HepG2 (cell line): ENCODE measurements around the gene CLASP1. TPM values are rescaled to one million over a fixed set of nuclear protein-coding genes. Genes with fewer than 3 reads are reported as not detected.

ENCODE experiments used
- ATAC-seq: fragments of 200-7000 bp; cut with Tn5 transposase; 3 replicates; pipeline ENCODE4 v1.9.1; 2020; ENCODE audit warnings: mild to moderate bottlenecking, moderate library complexity
- BruUV-seq: library from RNA; stranded (reverse); fragments of 400-500 nt; replicated peaks from 2 replicates; lab custom pipeline; 2021; lab: Mats Ljungman, UMichigan
- CTCF ChIA-PET: fragments of 300-600 bp; formaldehyde crosslinking; extraction: SDS; loops from one replicate; lab custom pipeline; 2021; ENCODE audit warnings: low total read pairs, inconsistent platforms, low intra/inter-chr PET ratio; lab: Yijun Ruan, JAX
- POLR2A ChIA-PET: fragments of 350-600 bp; sonication (Branson Sonifier 250); formaldehyde crosslinking; loops from one replicate; lab custom pipeline; 2020; ENCODE audit warnings: antibody characterized with exemption, inconsistent platforms; lab: Yijun Ruan, JAX
- DNase-seq: peaks from one replicate; pipeline ENCODE4 v3.0.0-alpha.2; 2015; ENCODE audit warnings: low spot score
- FAIRE-seq: peaks from 3 replicates; lab custom pipeline; 2011; peaks lifted over from hg19 to GRCh38; lab: Jason Lieb, UNC
- H2AFZ ChIP-seq: one replicate; pipeline ENCODE4 v1.6.1; 2011; ENCODE audit warnings: low read length, inconsistent platforms
- H3K27ac ChIP-seq: fragments of 300-600 bp; 3 replicates; pipeline ENCODE4 v1.8.0; 2011; ENCODE audit warnings: mixed run types, mild to moderate bottlenecking, mixed read lengths, low read length, inconsistent platforms; ENCODE audit not compliant: insufficient read depth; ENCODE audit errors: extremely low read length
- H3K27me3 ChIP-seq, 2 experiments: fragments of 200-600 bp in 1 of 2; 2 replicates in 1 of 2; 3 replicates in 1 of 2; pipeline versions ENCODE4 v1.6.0 to v1.8.0; 2011; ENCODE audit warnings: low read length in 2 of 2, mild to moderate bottlenecking in 2 of 2, moderate library complexity in 2 of 2, inconsistent platforms in 1 of 2; ENCODE audit not compliant: insufficient read depth in 2 of 2, control insufficient read depth in 1 of 2
- H3K36me3 ChIP-seq, 2 experiments: fragments of 200-600 bp in 1 of 2; replicated peaks in 1 of 2; 2 replicates in 1 of 2; 3 replicates in 1 of 2; pipeline versions ENCODE4 v1.5.1 to v1.8.0; 2011; ENCODE audit warnings: low read length in 2 of 2, inconsistent platforms in 1 of 2; ENCODE audit not compliant: insufficient read depth in 2 of 2, control insufficient read depth in 1 of 2
- H3K4me1 ChIP-seq: 2 replicates; pipeline ENCODE4 v1.5.1; 2012; ENCODE audit warnings: low read length, inconsistent platforms; ENCODE audit not compliant: insufficient read depth
- H3K4me2 ChIP-seq: 2 replicates; pipeline ENCODE4 v1.6.0; 2011; ENCODE audit warnings: low read depth, low read length, inconsistent platforms
- H3K4me3 ChIP-seq, 3 experiments: fragments of 200-600 bp in 1 of 3; sonication (generic), shearing (Covaris generic) in 1 of 3; replicated peaks in 1 of 3; 2 replicates each; pipeline ENCODE4 v1.5.1; 2011 to 2016; ENCODE audit warnings: low read length in 3 of 3, inconsistent platforms in 2 of 3, low read depth in 2 of 3, mild to moderate bottlenecking in 2 of 3, control low read depth in 1 of 3, mixed read lengths in 1 of 3; ENCODE audit not compliant: insufficient read depth in 1 of 3
- H3K79me2 ChIP-seq: one replicate; pipeline ENCODE4 v1.6.1; 2011; ENCODE audit warnings: low read length, inconsistent platforms; ENCODE audit not compliant: insufficient read depth
- H3K9ac ChIP-seq: 2 replicates; pipeline ENCODE4 v1.6.0; 2011; ENCODE audit warnings: mild to moderate bottlenecking, low read depth, low read length, inconsistent platforms; ENCODE audit not compliant: insufficient read depth
- H3K9me3 ChIP-seq: 2 replicates; pipeline ENCODE4 v1.5.1; 2012; ENCODE audit warnings: mild to moderate bottlenecking, low read length
- H4K20me1 ChIP-seq: 2 replicates; pipeline ENCODE4 v1.6.0; 2011; ENCODE audit warnings: inconsistent platforms, mild to moderate bottlenecking, low read length, moderate library complexity; ENCODE audit not compliant: insufficient read depth
- KDM6A ChIP-seq: IDR thresholded peaks from 2 replicates; pipeline ENCODE4 v1.6.1; 2016; ENCODE audit warnings: low read depth
- SOX6 ChIP-seq, 2 experiments: fragments of 450-650 bp in 1 of 2; sonication (generic) in 1 of 2; formaldehyde crosslinking in 1 of 2; IDR thresholded peaks; 2 replicates each; pipeline versions ENCODE4 v1.4.0 to v1.6.1; 2017 to 2020; ENCODE audit warnings: antibody characterized with exemption in 1 of 2, mild to moderate bottlenecking in 1 of 2, missing genetic modification reagents in 1 of 2
- ZNF18 ChIP-seq: sonication (generic); formaldehyde crosslinking; IDR thresholded peaks from 2 replicates; pipeline ENCODE4 v1.8.0; 2022; ENCODE audit warnings: mild to moderate bottlenecking, missing genetic modification reagents; ENCODE audit not compliant: insufficient replicate concordance
- ZNF30 ChIP-seq: sonication (generic); formaldehyde crosslinking; IDR thresholded peaks from 2 replicates; pipeline ENCODE4 v1.5.0; 2020; ENCODE audit warnings: mild to moderate bottlenecking, missing genetic modification reagents
- ZNF431 ChIP-seq: sonication (generic); formaldehyde crosslinking; IDR thresholded peaks from 2 replicates; pipeline ENCODE4 v1.9.0; 2022; ENCODE audit warnings: missing genetic modification reagents, low read depth, mild to moderate bottlenecking, borderline replicate concordance
- ZNF850 ChIP-seq: sonication (generic); formaldehyde crosslinking; conservative IDR thresholded peaks from 2 replicates; pipeline ENCODE4 v1.9.0; 2021; ENCODE audit warnings: mild to moderate bottlenecking, missing genetic modification reagents
- ZSCAN5A ChIP-seq: sonication (generic); formaldehyde crosslinking; IDR thresholded peaks from 2 replicates; pipeline ENCODE4 v1.8.0; 2022; ENCODE audit warnings: mild to moderate bottlenecking, missing genetic modification reagents, borderline replicate concordance
- in situ Hi-C: cut with HindIII; loops from 2 replicates; pipeline ENCODE4 v1.10.0; 2017; ENCODE audit warnings: low pct_unique_long_range_greater_than_20kb; ENCODE audit not compliant: extremely low pct_ligation_motif_present
- intact Hi-C: fragments of 100-400 bp; cut with micrococcal nuclease; formaldehyde crosslinking; loops from one replicate; pipeline ENCODE4 v1.10.0; 2022; ENCODE audit not compliant: unreplicated experiment
- polyA plus RNA-seq, 8 experiments: library from polyadenylated mRNA; depleted of rRNA in 3 of 8; stranded (reverse) in 7 of 8; unstranded in 1 of 8; fragments of >200 nt; fragmentation: Illumina TruSeq in 4 of 8; extraction: Trizol in 4 of 8; gene quantifications; 2 replicates each; pipeline versions ENCODE4 v1.2.1 to v1.2.3, GENCODE V29; 2011 to 2016; ENCODE audit warnings: low read depth in 4 of 8, missing spikeins in 1 of 8, mixed read lengths in 1 of 8; ENCODE audit not compliant: insufficient read depth in 1 of 8
- total RNA-seq, 5 experiments: library from RNA; depleted of rRNA; stranded (reverse); fragments of >200 nt; fragmentation: Illumina TruSeq; extraction: Trizol; gene quantifications; 2 replicates each; pipeline ENCODE4 v1.2.3, GENCODE V29; 2016; ENCODE audit warnings: low read depth in 1 of 5

CLASP1 gene
- total and polyA plus RNA-seq, 2 of the 13 experiments (the other 11 are each of a cell fraction or from before 2014, with no cell fraction given) = 11.7 to 47.9 TPM

GRCh38 chr2:121386102-121386501 lies 263.2 kb downstream of the CLASP1 start:
- ChIA-PET CTCF (no interaction called here), POLR2A (no interaction called here)
- Histone ChIP-seq H2AFZ (no peak overlapping the region), H3K9me3 (no peaks in the 10 kb centered on the region), H3K4me3 (no peak overlapping the region), H3K27ac (no peak overlapping the region), H3K27me3 (no peaks in the 10 kb centered on the region), H3K4me2 (no peak overlapping the region), H3K4me1 (no peaks in the 10 kb centered on the region), H3K36me3 (peaks cover 29 to 69% of the 10 kb centered on the region in 2 experiments), H3K79me2 (no peaks in the 10 kb centered on the region), H3K9ac (no peak overlapping the region), H4K20me1 (no peaks in the 10 kb centered on the region)
- in situ Hi-C loops (no loop called here), intact Hi-C loops (no loop called here)
- no TSS peak for BruUV-seq
- no peak for TF ChIP-seq ZNF30
- TF ChIP-seq ZSCAN5A (CRISPR knock-in tag) = no peak
- TF ChIP-seq ZNF850 (CRISPR knock-in tag) = no peak
- no peak for TF ChIP-seq KDM6A (CRISPR knock-in tag)
- TF ChIP-seq ZNF431 (CRISPR knock-in tag) = no peak
- TF ChIP-seq ZNF18 (CRISPR knock-in tag) = no peak
- no peak for TF ChIP-seq SOX6 (IDR thresholded peaks at IDR 0.05)
- no peak for TF ChIP-seq SOX6 (CRISPR knock-in tag; IDR thresholded peaks at IDR 0.05)
- FAIRE-seq (no peak), ATAC-seq (no peak), DNase-seq (no peak)
